ENCODE data around the gene PBOV1.
A peak's percentile ranks its signal among the peaks of the same experiment; 100 is the strongest.

The PBOV1 gene

GRCh38 chr6:138204303-138204702 is 14.0 kb downstream of the PBOV1 start:
- DNase-seq, result no peak

GRCh38 chr6:138203315-138203714 is 15.0 kb downstream of the PBOV1 start:
- DNase-seq, result no peak

GRCh38 chr6:138201836-138202235 is 16.5 kb downstream of the PBOV1 start:
- DNase-seq, result no peak

DNA sequence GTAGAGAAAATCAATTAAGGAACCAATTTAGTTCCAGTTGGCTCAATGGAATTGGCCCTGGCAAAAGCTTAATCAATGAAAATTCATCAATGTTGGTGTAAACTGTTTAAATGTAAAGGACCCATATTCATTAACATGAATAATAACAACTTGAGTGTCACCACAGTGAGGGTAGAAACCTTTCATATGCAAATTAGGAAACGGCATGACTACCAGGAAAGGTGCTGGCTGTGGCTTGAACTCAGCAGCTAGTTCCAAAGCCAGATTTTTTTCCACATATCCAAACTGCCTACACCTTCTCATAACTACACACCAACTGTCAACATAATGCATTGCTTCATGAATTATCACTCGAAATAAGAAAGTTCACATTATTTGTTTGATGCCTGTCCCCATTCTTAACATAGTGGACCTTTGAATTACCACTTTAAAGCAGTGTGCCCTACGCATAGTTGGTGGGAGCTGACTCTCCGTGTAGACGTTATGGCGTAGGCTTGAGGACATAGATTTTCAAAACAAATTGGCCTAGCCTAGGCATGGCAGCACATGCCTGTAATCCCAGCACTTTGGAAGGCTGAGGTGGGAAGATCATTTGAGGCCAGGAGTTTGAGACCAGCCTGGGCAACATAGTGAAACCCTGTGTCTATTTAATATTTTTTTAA is 19.7 kb downstream of the PBOV1 start:
- no peak for DNase-seq

DNA sequence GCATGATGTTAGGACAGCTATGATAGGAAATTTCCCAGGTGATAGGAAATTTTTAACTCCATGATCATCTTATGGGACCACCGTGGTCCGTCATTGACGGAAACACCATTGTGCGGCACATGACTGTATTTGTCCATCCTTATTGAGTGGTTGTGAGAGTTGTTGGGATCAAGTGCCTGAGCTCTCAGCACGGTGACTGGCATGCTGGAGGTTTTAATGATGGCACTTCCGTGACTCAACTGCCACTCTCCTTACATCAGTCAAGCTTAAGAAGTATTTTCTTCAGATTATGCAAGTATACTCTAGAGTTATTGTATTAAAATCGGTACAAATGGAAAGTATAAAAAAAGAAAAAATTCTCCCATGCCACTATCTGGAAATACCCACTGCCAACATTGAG is 20.7 kb downstream of the PBOV1 start:
- no peak for DNase-seq

GRCh38 chr6:138196122-138196738 is 22.1 kb downstream of the PBOV1 start:
- DNase-seq, result no peak

DNA sequence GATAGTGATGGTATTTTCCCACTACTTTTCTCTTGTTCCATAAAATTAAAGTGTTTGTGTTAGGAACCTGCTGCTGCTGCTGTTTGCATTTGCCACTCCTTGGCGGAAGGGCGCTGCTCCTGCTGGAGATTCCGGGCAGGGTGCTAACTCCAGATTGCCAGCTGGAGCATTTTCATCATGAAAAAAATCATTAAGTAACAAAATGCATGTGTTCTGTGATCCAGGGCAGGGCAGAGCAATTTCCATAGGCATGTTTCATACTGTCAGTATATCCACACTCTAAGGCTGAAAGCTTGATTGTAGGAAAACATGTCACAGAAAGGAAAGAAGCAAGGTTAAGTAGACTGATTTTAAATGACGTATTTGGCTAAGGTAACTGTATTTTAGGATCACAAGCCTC is 24.0 kb downstream of the PBOV1 start:
- peak; percentile 23 for DNase-seq

- DNase-seq, result no peak
These were observed 29.9 kb downstream of the PBOV1 start for GRCh38 chr6:138188278-138188941.

DNA sequence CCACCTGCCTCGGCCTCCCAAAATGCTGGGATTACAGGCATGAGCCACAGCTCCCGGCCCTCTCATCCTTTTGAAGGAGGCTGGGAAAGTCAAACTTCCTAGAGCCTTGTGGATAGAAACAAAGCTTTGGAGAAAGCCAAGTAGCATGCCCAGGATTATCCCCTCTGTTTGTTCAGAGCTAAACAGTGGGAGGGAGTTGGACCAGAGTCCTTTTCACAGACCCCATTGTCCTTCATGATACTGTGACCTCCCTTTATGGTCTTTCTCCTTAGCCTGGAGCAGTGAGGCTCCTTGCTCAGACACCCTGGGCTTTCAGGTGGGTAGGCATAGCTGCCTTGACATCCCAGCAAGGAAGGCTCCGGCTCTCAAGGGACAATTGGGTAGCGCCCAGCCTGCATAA is 31.1 kb downstream of the PBOV1 start:
- DNase-seq, result no peak

DNA sequence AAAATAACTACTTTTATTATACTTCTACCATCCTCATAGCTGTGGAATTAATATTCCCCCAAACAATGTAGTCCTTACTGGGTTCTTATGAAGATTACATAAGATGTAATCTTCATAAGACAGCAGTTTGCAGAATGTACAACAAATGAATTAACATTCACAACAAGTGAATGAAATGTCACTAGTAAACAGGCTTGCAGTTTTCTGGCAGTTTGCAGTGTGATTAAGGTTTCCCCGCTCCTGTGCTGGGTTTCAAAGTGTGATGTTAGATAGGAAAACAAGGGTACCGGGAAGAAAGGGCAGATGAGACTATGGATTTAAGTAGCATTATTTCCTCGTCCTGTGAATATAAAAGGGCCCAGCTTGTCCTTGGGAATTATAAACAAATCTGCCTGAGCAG is 34.1 kb downstream of the PBOV1 start:
- DNase-seq, result no peak

DNA sequence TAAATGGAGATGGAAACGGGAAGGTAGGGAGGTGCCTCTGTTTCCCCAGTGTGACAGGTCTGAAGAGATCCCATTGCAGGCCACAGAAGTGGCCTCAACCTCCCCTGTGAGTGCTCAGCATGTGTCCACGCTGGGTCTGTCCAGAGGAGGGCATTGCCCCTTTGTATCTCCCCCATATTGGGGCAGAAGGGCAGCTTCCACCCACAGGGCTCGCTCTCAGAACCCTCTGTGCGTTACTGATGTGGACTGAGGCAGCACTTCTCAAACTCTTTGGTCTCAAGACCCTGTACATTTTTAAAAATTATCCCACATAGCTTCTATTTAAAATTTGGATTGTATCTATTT is 34.5 kb downstream of the PBOV1 start:
- DNase-seq, result no peak

- DNase-seq, result peak; percentile 30
These were observed 35.1 kb downstream of the PBOV1 start for GRCh38 chr6:138182939-138183789.

DNA sequence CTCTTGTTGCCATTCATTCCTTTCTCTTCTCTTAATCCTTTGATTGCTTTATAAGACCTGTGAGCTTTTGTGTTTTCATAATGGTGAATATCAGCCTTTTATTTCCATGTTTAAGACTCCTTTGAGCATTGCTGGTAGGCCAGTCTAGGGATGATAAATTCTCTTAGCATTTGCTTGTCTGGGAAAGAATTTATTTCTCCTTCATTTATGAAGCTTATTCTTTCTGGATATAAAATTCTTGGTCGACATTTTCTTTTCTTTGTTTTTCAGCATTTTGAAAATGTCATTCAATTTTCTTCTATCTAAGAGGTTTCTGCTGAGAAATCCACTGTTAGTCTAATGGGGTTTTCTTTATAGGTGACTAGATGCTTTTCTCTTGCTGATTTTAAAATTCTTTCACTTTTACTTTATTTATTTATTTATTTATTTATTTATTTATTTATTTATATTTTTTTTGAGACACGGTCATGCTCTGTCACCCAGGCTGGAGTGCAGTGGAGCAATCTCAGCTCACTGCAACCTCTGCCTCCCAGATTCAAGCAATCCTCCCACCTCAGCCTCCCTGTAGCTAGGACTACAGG is 41.5 kb downstream of the PBOV1 start:
- DNase-seq, result no peak

DNA sequence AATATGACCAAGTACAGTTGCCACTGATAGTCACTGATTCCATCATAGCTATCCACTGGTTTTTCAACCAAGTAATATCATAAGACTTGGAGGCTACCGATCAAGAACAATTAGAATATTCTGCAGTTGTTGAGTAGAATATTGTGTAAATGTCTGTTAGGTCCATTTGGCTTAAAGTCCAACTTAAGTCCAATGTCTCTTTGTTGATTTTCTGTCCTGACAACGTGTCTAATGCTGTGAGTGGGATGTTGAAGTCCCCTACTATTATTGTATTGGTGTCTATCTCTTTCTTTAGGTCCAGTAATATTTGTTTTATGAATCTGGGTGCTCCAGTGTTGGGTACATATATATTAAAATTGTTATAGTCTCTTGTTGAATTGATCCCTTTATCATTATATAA is 42.7 kb downstream of the PBOV1 start:
- DNase-seq, result no peak
